GM21526 (cell line): Measurements from ENCODE around the gene BCL2.

ENCODE experiments used
- ATAC-seq: cut with Tn5 transposase; IDR thresholded peaks from one replicate; pipeline ENCODE4 v1.9.1; 2021; ENCODE audit warnings: moderate library complexity; ENCODE audit not compliant: unreplicated experiment, low FRiP score

The BCL2 gene

GRCh38 chr18:63290166-63290820 lies 29.3 kb downstream of the BCL2 start:
- ATAC-seq: no peak

DNA sequence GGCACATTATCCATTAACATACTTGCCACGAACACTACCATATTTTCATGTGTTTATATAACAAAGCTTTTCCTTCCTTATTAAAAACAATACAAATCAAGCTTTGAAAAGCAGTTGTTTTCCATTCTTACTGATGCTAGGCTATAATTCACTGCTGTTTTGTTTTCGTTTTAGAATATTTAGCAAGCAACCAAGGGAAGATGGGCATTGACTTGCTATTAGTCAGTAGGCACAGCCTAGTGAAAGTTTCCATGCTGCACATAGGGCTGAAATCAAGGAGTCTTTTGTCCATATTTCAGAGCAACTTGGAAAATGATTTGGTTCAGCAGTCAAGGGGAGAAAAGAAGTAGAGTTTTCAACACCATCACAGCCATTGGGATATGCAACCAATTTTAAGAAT lies 31.3 kb downstream of the BCL2 start:
- no peak for ATAC-seq

- ATAC-seq: no peak
Observed at GRCh38 chr18:63287691-63288220, 31.8 kb downstream of the BCL2 start.

- no peak for ATAC-seq
Observed at GRCh38 chr18:63286926-63287325, 32.6 kb downstream of the BCL2 start.

GRCh38 chr18:63284827-63285733 lies 34.5 kb downstream of the BCL2 start:
- ATAC-seq: peak; percentile 96

- no peak for ATAC-seq
Observed at GRCh38 chr18:63284173-63284799, 35.3 kb downstream of the BCL2 start.

DNA sequence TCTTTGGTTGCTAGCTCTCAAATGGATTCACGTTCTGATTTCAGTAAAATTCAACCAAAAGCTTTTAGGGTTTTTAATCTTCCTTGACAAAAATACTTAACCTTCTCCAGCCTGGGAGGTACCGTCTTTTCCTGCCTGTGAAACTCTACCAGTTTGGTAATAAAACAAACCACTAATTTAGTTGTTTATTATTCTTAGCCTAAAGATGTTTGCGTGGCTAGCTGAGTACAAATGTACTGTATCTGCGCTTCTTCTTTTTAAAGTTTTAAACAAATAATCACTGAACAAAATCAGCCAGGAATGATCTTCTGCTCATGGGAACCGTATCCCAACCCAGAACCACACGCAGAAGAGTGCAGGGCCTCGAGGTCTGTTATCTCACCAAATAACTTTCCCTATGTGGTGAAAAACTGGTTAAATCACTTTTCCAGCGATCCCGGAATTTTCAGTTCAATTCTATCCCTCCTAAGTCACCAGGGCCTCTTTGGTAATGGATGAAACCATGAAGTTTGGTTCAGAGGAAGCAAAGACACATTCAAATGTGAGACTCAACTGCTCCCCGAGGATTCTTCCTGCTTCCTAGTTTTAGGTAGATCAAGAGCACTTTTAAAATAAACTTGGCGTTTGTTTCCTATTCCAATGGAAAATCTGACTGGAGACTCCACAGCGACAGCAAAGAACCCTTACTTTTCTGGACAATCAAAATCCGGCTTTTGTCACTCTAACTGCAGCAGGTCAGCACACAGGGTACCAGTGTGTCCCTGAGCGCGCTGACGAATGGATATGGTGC lies 36.1 kb downstream of the BCL2 start:
- no peak for ATAC-seq

DNA sequence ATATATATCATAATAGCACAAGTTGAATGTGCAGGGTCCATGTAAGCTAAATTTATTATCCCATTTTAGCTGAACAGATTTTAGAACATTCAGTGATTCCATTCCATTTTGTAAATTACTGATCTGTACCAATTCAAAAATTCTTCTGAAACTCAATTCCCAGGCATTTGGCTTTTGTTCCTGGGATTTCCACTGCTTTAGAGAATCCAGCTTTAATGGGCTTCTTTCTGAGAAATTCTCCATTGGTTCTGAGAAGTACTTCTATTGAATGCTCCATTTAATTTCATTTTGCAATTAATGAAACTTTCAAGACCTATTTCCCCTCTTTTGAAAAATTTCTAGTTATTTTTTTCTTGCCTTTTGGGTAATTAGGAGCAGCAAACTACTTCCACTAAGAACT lies 36.8 kb downstream of the BCL2 start:
- ATAC-seq: no peak

- ATAC-seq: no peak
Observed at GRCh38 chr18:63273222-63273927, 46.2 kb downstream of the BCL2 start.

DNA sequence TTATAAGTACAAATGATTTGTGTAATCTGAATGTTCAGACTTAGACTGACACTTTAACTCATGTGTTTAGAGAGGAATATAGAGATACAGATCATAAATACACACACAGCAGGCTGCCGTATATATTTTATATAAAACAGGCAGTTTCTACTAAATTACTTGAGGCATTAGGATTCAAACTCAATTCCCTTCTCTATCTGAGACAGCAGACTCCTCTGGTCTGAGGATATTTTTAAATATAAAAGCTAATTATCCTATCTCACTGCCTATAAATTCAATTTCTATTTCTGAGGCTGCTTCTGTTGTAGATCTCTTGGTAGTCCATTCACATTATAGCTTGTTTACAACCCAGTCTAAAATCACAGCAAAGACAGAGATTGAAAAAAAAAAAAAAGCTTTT lies 46.9 kb downstream of the BCL2 start:
- ATAC-seq: no peak

- ATAC-seq: no peak
Observed at GRCh38 chr18:63271881-63272299, 47.7 kb downstream of the BCL2 start.

GRCh38 chr18:63271148-63271547 lies 48.4 kb downstream of the BCL2 start:
- ATAC-seq: no peak

DNA sequence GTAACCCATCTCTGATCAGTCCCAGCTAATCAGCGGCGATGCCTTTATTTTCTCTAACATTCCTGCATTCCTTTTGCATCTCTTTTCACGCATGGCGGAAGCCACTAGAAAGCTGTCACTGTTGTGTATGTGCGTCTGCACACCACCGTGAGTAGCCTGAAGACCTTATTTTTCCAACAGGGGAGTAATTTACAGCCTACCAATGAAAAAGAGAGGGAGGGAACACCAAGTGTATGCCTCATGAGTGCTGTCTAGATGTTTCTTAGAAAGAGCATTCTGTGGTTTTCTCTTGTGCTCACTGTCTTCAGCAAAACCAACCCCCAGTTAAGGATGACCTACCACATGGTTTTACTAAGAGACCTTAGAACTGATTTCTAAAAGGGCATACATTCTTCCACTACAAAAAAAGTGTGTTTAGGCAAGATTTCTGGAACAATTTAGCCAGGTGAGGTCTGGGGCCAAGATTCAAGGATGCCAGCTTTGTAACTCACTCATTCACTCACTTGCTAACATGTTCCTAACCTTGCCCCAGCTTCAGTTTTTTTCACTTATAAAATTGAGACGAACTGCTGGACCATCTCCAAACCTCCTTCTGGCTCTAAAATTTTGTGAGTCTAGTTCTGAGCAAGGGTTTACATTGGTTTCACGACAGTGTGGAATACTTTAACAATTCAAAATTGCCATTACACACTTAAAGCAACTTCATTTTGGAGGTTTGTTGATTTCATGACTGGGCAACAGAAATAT lies 51.4 kb downstream of the BCL2 start:
- ATAC-seq: no peak

DNA sequence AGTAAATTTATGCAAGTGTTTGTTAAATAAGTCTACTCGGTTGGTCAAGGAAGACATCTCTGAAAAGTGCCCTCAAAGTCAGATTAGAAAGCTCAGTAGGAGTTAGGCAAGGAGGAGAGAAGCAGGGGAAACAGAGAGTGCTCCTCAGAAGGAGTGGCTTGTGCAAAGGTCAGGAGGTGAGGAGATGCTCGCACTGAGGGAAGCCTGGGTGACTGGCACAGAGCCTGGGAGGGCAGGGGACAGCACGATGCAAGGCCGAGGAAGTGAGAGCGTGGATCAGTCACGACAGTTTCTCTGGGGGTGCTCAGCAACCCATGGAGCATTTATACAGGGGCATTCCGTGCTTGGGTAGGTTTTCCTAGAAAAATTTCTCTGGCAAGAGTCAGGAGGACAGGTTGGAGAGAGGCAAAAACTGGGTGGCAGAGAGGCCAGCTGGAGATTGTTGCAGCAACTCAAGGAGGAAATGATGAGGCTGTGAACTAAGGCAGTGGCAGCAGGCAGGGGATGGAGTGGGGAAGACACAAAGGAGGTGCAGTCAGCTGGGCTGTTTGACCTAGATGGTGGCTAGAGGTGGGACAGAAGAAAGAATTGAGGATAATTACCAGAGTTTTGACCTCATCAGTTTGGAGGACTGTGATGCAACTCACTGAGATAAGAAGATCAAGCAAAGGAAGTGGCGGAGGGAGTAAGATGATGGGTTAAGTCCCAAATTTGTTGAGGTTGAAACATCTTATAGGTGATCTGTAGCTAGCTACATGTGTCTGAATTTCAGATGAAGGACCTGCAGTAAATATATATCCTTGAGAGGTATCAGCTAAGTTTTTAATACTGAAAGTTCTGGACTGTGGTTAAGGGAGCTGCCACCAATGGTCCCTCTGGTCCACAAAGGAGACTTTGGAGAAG lies 52.4 kb downstream of the BCL2 start:
- no peak for ATAC-seq

GRCh38 chr18:63265326-63265725 lies 54.2 kb downstream of the BCL2 start:
- no peak for ATAC-seq

DNA sequence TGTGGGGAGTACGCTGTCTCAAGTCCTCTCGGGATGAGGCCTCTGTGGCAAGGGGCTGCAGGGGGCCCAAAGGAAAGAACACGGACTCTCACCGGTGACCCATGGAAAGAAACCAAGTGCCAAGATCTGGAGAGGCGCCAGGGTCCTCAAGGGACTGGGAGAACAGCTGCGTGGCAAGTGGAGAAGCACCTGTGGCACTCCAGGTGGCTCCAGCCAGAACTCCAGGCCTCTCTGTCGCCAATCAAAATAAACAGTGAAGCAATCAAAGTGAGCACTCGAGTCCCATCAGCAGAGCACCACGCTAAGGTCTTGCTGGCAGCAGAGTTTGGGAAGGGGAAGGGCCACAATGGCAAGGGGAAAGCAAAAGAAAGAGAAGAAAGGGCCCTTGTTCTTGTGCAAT lies 54.7 kb downstream of the BCL2 start:
- no peak for ATAC-seq

GRCh38 chr18:63263444-63263843 lies 56.1 kb downstream of the BCL2 start:
- ATAC-seq: no peak
